Stimulated activated CD4-positive, alpha-beta T cell treated with anti-CD3 and anti-CD28 coated beads, Interleukin-2, amount 100 ng/mL, for 24 hours (primary cell): ENCODE results near the gene TRIP11.
"Not testable (repeated sequence)": the region's sequence is repeated elsewhere in the genome, so short reads cannot be mapped to it uniquely, and the experiment has no call there.

Experiments used
- DNase-seq, 2 donors: peaks; one replicate each; pipeline ENCODE4 v3.0.0-alpha.2; 2020

The TRIP11 gene

DNA sequence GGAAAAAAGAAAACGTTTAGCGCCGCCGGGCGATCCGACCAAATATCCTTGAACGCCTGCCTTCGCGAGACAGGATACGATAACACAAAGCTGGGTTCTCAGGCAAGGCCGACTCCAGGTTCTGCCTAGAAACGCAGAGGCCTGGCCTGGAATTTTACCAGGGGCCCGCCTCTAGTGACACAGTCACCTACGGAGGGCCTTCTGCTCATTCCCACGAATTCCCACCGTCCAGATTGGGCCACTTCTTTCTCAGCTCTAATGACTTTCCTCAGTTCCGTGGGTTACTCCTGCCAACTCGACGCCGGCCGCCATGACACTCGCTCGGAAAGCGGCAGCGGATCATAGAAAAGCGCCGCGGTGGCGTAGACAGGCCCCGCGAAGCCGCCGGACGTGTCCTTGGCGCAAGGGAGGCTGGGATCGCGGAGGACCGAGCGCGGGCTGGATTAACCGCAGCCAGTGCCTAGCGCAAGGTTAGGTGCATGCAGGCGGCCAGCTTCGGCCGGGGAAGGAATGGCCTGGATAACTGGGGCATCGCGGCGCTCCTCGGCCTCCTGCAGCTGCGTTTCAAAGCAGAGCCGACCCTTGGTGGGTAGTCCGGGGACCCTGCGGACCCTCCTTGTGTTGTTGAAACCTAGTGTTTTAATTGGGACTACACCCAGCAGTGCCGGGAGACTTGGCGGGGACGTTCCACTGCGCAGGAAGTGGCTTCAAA lies at the start of gene TRIP11:
TRIP11 (minus strand) TSS at position 341 of the 712 bp plus-strand sequence. CDS start 374 bp downstream, outside the sequence.
- peak; percentile 93 to 94 for DNase-seq

DNA sequence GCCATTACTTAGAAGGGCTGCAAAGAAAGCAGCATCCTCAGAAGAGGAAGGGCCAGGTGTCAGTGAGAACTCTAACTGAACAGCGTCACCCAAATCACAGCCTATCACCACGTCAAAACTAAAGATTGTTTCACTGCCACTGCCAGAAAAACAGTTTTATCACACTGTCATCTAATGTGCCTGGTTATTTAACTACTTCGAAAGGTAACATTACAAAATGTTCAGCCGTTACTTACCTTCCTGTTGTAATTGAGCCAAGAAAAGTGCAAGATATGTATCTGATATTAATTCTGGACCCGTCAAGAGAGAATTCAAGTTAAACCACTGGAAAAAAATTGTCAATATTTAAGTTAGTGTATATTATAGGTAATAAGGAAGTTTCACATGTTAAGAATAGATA lies 48.6 kb upstream of the TRIP11 start:
- DNase-seq, result no peak

- DNase-seq, result no peak
These were observed 34.7 kb upstream of the TRIP11 start for GRCh38 chr14:92074555-92074954.

- no peak for DNase-seq
These were observed 18.4 kb upstream of the TRIP11 start for GRCh38 chr14:92058006-92058917.

- DNase-seq, result no peak
These were observed 9.9 kb upstream of the TRIP11 start for GRCh38 chr14:92049781-92050180.

- DNase-seq, result not testable (repeated sequence)
These were observed 9.4 kb upstream of the TRIP11 start for GRCh38 chr14:92049221-92049620.

- not testable (repeated sequence) for DNase-seq
These were observed 6.0 kb upstream of the TRIP11 start for GRCh38 chr14:92045904-92046303.

DNA sequence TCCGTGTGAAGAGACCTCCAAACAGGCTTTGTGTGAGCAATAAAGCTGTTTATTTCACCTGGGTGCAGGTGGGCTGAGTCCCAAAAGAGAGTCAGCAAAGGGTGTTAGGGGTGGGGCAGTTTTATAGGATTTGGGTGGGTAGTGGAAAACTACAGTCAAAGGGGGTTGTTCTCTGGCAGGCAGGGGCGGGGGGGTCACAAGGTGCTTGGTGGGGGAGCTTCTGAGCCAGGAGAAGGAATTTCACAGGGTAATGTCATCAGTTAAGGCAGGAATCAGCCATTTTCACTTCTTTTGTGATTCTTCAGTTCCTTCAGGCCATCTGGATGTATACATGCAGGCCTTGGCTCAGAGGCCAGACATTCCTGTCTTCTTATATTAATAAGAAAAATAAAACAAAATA lies 1.9 kb upstream of the TRIP11 start:
- not testable (repeated sequence) for DNase-seq

DNA sequence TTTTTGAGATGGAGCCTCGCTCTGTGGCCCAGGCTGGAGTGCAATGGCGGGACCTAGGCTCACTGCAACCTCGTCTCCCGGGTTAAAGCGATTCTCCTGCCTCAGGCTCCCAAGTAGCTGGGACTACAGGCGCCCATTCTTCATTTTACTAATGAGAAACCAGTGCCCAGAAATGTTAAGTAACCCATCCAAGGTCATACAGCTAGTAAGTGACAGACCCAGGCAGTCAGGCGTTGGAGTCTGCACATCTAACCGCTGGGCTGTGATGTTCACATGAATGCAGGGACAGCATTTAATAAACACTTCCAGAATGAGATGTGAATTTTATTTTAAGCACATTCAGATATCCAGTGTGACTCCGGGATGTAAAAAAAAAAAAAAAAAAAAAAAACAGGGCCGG lies 1.3 kb upstream of the TRIP11 start:
- no peak for DNase-seq

GRCh38 chr14:92040431-92041051 lies 682 bp upstream of the TRIP11 start:
- no peak for DNase-seq

DNA sequence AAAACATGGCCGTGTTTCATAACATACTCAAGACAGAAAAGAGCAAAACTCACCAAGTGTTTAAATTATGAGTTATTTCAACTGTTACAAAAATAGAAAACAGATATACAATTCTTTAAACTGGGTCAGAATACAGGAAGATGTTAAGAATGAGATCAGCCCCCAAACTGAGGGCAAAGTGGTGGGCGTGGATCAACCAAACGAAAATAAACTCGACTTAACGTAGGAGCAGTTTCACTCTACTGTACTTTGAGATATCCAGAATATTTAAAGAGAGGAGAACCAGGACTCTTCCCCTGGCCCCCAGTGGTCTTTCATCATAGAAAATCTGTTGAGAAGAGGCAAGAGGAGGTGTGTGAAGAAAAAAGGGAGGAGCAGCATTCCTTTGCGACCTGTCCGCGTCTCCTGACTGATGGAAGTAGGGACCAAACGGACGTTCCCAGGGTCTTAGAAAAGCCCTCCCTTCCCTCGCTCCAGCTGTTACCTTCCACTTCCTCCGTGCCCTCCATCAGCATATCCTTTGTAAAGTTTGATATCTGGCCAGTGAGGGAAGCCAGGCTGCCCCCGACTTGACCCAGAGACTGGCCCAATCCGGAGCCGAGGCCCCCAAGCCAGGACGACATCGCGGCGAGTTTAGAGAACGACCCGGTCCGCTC lies 668 bp downstream of the TRIP11 start:
- DNase-seq, result peak in 1 of 2 donors; percentile 25

- DNase-seq, result no peak
These were observed 1.9 kb downstream of the TRIP11 start for GRCh38 chr14:92037989-92038388.

DNA sequence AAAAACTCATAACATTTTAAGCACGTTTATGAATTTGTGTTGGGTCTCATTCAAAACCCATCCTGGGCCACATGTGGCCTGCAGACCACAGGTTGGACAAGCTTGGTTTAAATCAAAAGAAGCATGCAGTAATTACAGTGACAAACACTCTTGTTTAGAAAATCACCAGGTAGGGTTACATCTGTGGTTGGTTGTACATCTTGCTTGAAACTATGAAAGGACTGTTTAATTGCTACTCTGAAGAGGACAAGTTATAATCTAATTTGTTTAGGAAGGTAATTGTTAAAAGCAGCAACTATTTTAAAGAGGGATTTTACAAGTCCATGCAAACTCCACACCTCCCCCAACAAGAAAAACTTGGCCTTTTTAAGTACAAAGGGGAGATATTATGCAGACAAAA lies 4.0 kb downstream of the TRIP11 start:
- no peak for DNase-seq

- DNase-seq, result no peak
These were observed 5.8 kb downstream of the TRIP11 start for GRCh38 chr14:92033906-92034687.

DNA sequence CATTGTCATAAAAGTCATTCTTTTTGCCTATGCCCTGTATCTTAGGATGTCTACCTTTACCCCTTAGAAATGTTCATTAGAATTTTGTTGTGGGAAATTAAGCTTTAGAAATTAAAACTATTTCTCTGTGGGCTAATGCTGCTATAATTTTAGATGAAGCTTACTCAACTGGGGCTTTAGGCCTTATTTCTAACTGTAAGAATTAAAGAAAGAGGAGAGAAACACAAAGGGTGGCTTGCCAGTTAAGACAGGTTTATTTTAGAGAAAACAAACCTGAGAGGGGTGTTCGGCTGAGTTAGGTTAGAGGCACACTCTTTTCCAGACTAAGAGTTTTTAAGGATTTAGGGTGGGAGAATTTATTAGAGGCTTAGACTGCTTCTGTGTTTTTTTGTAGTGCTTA lies 6.4 kb downstream of the TRIP11 start:
- DNase-seq, result no peak

DNA sequence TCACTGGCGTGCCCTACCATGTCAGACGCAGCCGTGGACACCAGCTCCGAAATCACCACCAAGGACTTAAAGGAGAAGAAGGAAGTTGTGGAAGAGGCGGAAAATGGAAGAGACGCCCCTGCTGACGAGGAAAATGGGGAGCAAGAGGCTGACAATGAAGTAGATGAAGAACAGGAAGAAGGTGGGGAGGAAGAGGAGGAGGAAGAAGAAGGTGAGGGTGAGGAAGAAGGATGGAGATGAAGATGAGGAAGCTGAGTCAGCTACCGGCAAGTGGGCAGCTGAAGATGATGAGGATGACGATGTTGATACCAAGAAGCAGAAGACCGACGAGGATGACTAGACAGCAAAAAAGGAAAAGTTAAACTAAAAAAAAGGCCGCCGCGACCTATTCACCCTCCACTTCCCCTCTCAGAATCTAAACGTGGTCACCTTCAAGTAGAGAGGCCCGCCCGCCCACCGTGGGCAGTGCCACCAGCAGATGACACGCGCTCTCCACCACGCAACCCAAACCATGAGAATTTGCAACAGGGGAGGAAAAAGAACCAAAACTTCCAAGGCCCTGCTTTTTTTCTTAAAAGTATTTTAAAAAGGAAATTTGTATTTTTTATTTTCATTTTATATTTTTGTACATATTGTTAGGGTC lies 13.2 kb downstream of the TRIP11 start:
- peak in 1 of 2 donors; percentile 14 for DNase-seq

GRCh38 chr14:92022036-92022435 lies 17.8 kb downstream of the TRIP11 start:
- DNase-seq, result no peak

- no peak for DNase-seq
These were observed 18.3 kb downstream of the TRIP11 start for GRCh38 chr14:92021523-92021922.

- no peak for DNase-seq
These were observed 25.8 kb downstream of the TRIP11 start for GRCh38 chr14:92014040-92014439.

- DNase-seq, result no peak
These were observed 27.6 kb downstream of the TRIP11 start for GRCh38 chr14:92012121-92012748.

GRCh38 chr14:92010644-92011043 lies 29.2 kb downstream of the TRIP11 start:
- no peak for DNase-seq
